Fibroblast of lung (primary cell): ENCODE data around the gene ADAMTS19. TPM values are rescaled to one million over a fixed set of nuclear protein-coding genes. Genes with fewer than 3 reads are reported as not detected.

Experiments used
- DNase-seq, 2 donors: peaks; one replicate each; pipeline versions ENCODE4 v3.0.0 to v3.0.0-alpha.2; 2010; ENCODE audit warnings: low read depth in 2 of 2
- H2AFZ ChIP-seq: 2 replicates; pipeline ENCODE4 v1.5.1; 2012; ENCODE audit warnings: low read length, control low read depth, inconsistent platforms
- H3K27ac ChIP-seq: 2 replicates; pipeline ENCODE4 v1.5.1; 2011; ENCODE audit warnings: low read length, control low read depth; ENCODE audit not compliant: insufficient read depth
- H3K27me3 ChIP-seq: 2 replicates; pipeline ENCODE4 v1.5.1; 2011; ENCODE audit warnings: mild to moderate bottlenecking, low read length; ENCODE audit not compliant: control insufficient read depth, insufficient read depth
- H3K36me3 ChIP-seq: 2 replicates; pipeline ENCODE4 v1.5.1; 2011; ENCODE audit warnings: low read length; ENCODE audit not compliant: control insufficient read depth, insufficient read depth
- H3K4me1 ChIP-seq: 2 replicates; pipeline ENCODE4 v1.5.1; 2011; ENCODE audit warnings: low read length; ENCODE audit not compliant: control insufficient read depth, insufficient read depth; ENCODE audit errors: extremely low read depth
- H3K4me2 ChIP-seq: 2 replicates; pipeline ENCODE4 v1.5.1; 2011; ENCODE audit warnings: low read length, control low read depth; ENCODE audit not compliant: insufficient read depth; ENCODE audit errors: extremely low read depth
- H3K4me3 ChIP-seq, 4 experiments: fragments of 200-600 bp in 1 of 4; sonication (generic) in 1 of 4; replicated peaks in 1 of 4; 2 replicates each; pipeline ENCODE4 v1.5.1; 2011 to 2016; ENCODE audit warnings: low read length in 4 of 4, low read depth in 3 of 4, mild to moderate bottlenecking in 3 of 4, control low read depth in 2 of 4, inconsistent platforms in 1 of 4, mixed read lengths in 1 of 4; ENCODE audit not compliant: insufficient read depth in 1 of 4; ENCODE audit errors: control extremely low read depth in 1 of 4
- H3K79me2 ChIP-seq: 2 replicates; pipeline ENCODE4 v1.5.1; 2012; ENCODE audit warnings: mild to moderate bottlenecking, low read length, inconsistent platforms; ENCODE audit not compliant: control insufficient read depth, insufficient read depth
- H3K9ac ChIP-seq: 2 replicates; pipeline ENCODE4 v1.5.1; 2011; ENCODE audit warnings: mild to moderate bottlenecking, low read length, control low read depth; ENCODE audit not compliant: insufficient read depth
- H3K9me3 ChIP-seq: 2 replicates; pipeline ENCODE4 v1.5.1; 2012; ENCODE audit warnings: low read depth, low read length; ENCODE audit not compliant: control insufficient read depth, insufficient read depth
- H4K20me1 ChIP-seq: 2 replicates; pipeline ENCODE4 v1.5.1; 2011; ENCODE audit warnings: low read length; ENCODE audit not compliant: control insufficient read depth, insufficient read depth; ENCODE audit errors: extremely low read depth
- CTCF ChIP-seq, 2 donors: IDR thresholded peaks in 1 of 2; conservative IDR thresholded peaks in 1 of 2; 1 replicate in 1 of 2; 2 replicates in 1 of 2; pipeline ENCODE4 v1.5.1; 2011 to 2012; ENCODE audit warnings: low read length in 2 of 2, control low read depth in 1 of 2, inconsistent platforms in 1 of 2, low read depth in 1 of 2, mild to moderate bottlenecking in 1 of 2
- EZH2 ChIP-seq: IDR thresholded peaks from 2 replicates; pipeline ENCODE4 v1.5.1; 2012; ENCODE audit warnings: low read length, control low read depth, mild to moderate bottlenecking; ENCODE audit errors: missing control alignments
- polyA plus RNA-seq, 2 donors: library from polyadenylated mRNA; depleted of rRNA in 1 of 2; stranded (reverse) in 1 of 2; unstranded in 1 of 2; fragments of >200 nt; gene quantifications; 2 replicates each; pipeline ENCODE4 v1.2.1, GENCODE V29; 2011 to 2012; ENCODE audit warnings: missing spikeins in 1 of 2
- total RNA-seq: library from RNA; depleted of rRNA; stranded (reverse); fragments of >200 nt; gene quantifications from 2 replicates; pipeline ENCODE4 v1.2.1, GENCODE V29; 2014

Gene ADAMTS19
- total and polyA plus RNA-seq, 2 donors (not counting 1 experiment from before 2014, with no cell fraction given): 0.09 to 0.33 TPM

- H4K20me1 ChIP-seq: no peaks in the 10 kb centered on the region
- no peaks in the 10 kb centered on the region for H3K27me3 ChIP-seq
- no peaks in the 10 kb centered on the region for H3K9me3 ChIP-seq
- H3K9ac ChIP-seq: no peak overlapping the region
- H3K4me2 ChIP-seq: no peak overlapping the region
- TF ChIP-seq EZH2: no peak
- TF ChIP-seq CTCF (conservative IDR thresholded peaks at IDR 0.05 in 1 of 2, IDR thresholded peaks at IDR 0.05 in 1 of 2; ENCODE audit: low read depth in 1 of 2, low read length in 2 of 2): no peak
- no peak overlapping the region for H2AFZ ChIP-seq
- H3K36me3 ChIP-seq: no peaks in the 10 kb centered on the region
- H3K4me1 ChIP-seq: no peaks in the 10 kb centered on the region
- no peak for DNase-seq
- no peak overlapping the region for H3K4me3 ChIP-seq
- H3K27ac ChIP-seq: no peak overlapping the region
- no peaks in the 10 kb centered on the region for H3K79me2 ChIP-seq
Measured at GRCh38 chr5:129770024-129770820, 310.1 kb downstream of the ADAMTS19 start.

GRCh38 chr5:129771058-129771838 is 311.1 kb downstream of the ADAMTS19 start:
- no peaks in the 10 kb centered on the region for H4K20me1 ChIP-seq
- H3K4me2 ChIP-seq: no peak overlapping the region
- H3K36me3 ChIP-seq: no peaks in the 10 kb centered on the region
- no peak overlapping the region for H3K4me3 ChIP-seq
- no peak overlapping the region for H3K9ac ChIP-seq
- TF ChIP-seq EZH2: no peak
- TF ChIP-seq CTCF (conservative IDR thresholded peaks at IDR 0.05 in 1 of 2, IDR thresholded peaks at IDR 0.05 in 1 of 2; ENCODE audit: low read depth in 1 of 2, low read length in 2 of 2): peak; percentile 66 to 87
- H2AFZ ChIP-seq: no peak overlapping the region
- no peaks in the 10 kb centered on the region for H3K79me2 ChIP-seq
- no peak overlapping the region for H3K27ac ChIP-seq
- H3K9me3 ChIP-seq: no peaks in the 10 kb centered on the region
- no peaks in the 10 kb centered on the region for H3K27me3 ChIP-seq
- H3K4me1 ChIP-seq: no peaks in the 10 kb centered on the region
- peak; percentile 41 to 55 for DNase-seq

GRCh38 chr5:129773376-129773775 is 313.3 kb downstream of the ADAMTS19 start:
- Histone ChIP-seq H3K9me3 (no peaks in the 10 kb centered on the region), H3K27me3 (no peaks in the 10 kb centered on the region), H4K20me1 (no peaks in the 10 kb centered on the region), H3K9ac (no peak overlapping the region), H3K36me3 (no peaks in the 10 kb centered on the region), H3K4me3 (no peak overlapping the region), H3K79me2 (no peaks in the 10 kb centered on the region), H3K27ac (no peak overlapping the region), H3K4me2 (no peak overlapping the region), H2AFZ (no peak overlapping the region), H3K4me1 (no peaks in the 10 kb centered on the region)
- no peak for DNase-seq
- TF ChIP-seq EZH2 (no peak), CTCF (conservative IDR thresholded peaks at IDR 0.05 in 1 of 2, IDR thresholded peaks at IDR 0.05 in 1 of 2; ENCODE audit: low read depth in 1 of 2, low read length in 2 of 2) (no peak)
